ENCODE measurements around the gene QRICH2. TPM values are rescaled to one million over a fixed set of nuclear protein-coding genes. Genes with fewer than 3 reads are reported as not detected.

QRICH2 gene
- total and polyA plus RNA-seq, 10 of the 15 experiments (the other 5 are each of a cell fraction or from before 2014, with no cell fraction given): 0.04 to 0.72 (median 0.25) TPM

GRCh38 chr17:76278952-76279741, 28.9 kb downstream of the QRICH2 start:
- H3K9me3 ChIP-seq (replicated peaks; ENCODE audit: control insufficient read depth, insufficient read depth, low read length): no peaks in the 10 kb centered on the region
- WGBS (ENCODE audit: insufficient coverage, insufficient replicate concordance, low lambda C conversion rate, missing lambda C conversion rate): 49% methylated on average over 28 of the region's 28 CpGs
- peak; percentile 100 for TF ChIP-seq RAD21 (IDR thresholded peaks at IDR 0.05; ENCODE audit: insufficient read depth, low read depth, low read length)
- TF ChIP-seq BCLAF1 (IDR thresholded peaks at IDR 0.05): no peak
- TF ChIP-seq RELA (IDR thresholded peaks at IDR 0.05; ENCODE audit: borderline replicate concordance, partially characterized antibody): peak; percentile 55
- no peak for TF ChIP-seq NFYB (IDR thresholded peaks at IDR 0.05; ENCODE audit: insufficient read depth, low read depth, low read length)
- TF ChIP-seq SMARCA5 (IDR thresholded peaks at IDR 0.05): 0 out of 2 replicates have a peak, but pooled peaks have one; percentile 29
- TF ChIP-seq IKZF1 (conservative IDR thresholded peaks at IDR 0.05): peak; percentile 69
- TF ChIP-seq RB1 (IDR thresholded peaks at IDR 0.05; ENCODE audit: borderline replicate concordance): peak; percentile 52; the same call in 1 of the 2 replicates
- TF ChIP-seq BHLHE40 (IDR thresholded peaks at IDR 0.05; ENCODE audit: borderline replicate concordance in 1 of 2, low read depth in 2 of 2, low read length in 1 of 2): peak; percentile 12 to 19; a peak in 1 of 4 replicates
- TF ChIP-seq IRF4 (IDR thresholded peaks at IDR 0.05; ENCODE audit: low read depth, low read length): no peak
- TF ChIP-seq YY1 (IDR thresholded peaks at IDR 0.05; ENCODE audit: low read depth, low read length): peak; percentile 73
- peak; percentile 89 to 97 (median 93) for TF ChIP-seq CTCF (IDR thresholded peaks at IDR 0.05 in 2 of 3, conservative IDR thresholded peaks at IDR 0.05 in 1 of 3; ENCODE audit: control insufficient read depth in 2 of 3, extremely low read depth in 1 of 3, insufficient read depth in 1 of 3, low read depth in 3 of 3, low read length in 3 of 3)
- TF ChIP-seq RCOR1 (conservative IDR thresholded peaks at IDR 0.05; ENCODE audit: low read depth, low read length): 0 out of 2 replicates have a peak, but pooled peaks have one; percentile 57
- no peak for TF ChIP-seq NRF1 (conservative IDR thresholded peaks at IDR 0.05; ENCODE audit: low read depth, low read length)
- no peak for TF ChIP-seq ATF7 (IDR thresholded peaks at IDR 0.05; ENCODE audit: low read depth)
- 0 out of 2 replicates have a peak, but pooled peaks have one; percentile 64 for TF ChIP-seq NBN (IDR thresholded peaks at IDR 0.05)
- 0 out of 2 replicates have a peak, but pooled peaks have one; percentile 61 for TF ChIP-seq EED (IDR thresholded peaks at IDR 0.05; ENCODE audit: low read depth)
- no peak for TF ChIP-seq SMAD5 (IDR thresholded peaks at IDR 0.05; ENCODE audit: low read depth)
- TF ChIP-seq SMC3 (IDR thresholded peaks at IDR 0.05; ENCODE audit: borderline replicate concordance, low read length): peak; percentile 100
- 0 out of 2 replicates have a peak, but pooled peaks have one; percentile 57 for TF ChIP-seq STAT1 (conservative IDR thresholded peaks at IDR 0.05)

More at GRCh38 chr17:76278952-76279741, 28.9 kb downstream of the QRICH2 start:
- SMC1A ChIA-PET (ENCODE audit: uncharacterized antibody, unreplicated experiment): interaction anchor here (0.5 to 4.8 kb wide), 34 partner anchors 10 to 265 kb away, joined by 3 to 53 read pairs (median 4); partner anchors contain the start of gene UBALD2
- CTCF ChIA-PET: interaction anchor here (0.6 to 7.4 kb wide), 46 partner anchors 8 to 350 kb away, joined by 3 to 316 read pairs (median 5); partner anchors contain the start of gene EXOC7
- Histone ChIP-seq H3K9ac (ENCODE audit: control insufficient read depth, insufficient read depth, low read length) (no peak overlapping the region), H3K4me3 (no peak overlapping the region), H3K4me2 (ENCODE audit: control insufficient read depth, insufficient read depth) (no peak overlapping the region), H3K27me3 (replicated peaks in 1 of 2; ENCODE audit: control insufficient read depth in 2 of 2, insufficient read depth in 2 of 2, low read length in 1 of 2) (no peaks in the 10 kb centered on the region), H2AFZ (ENCODE audit: control insufficient read depth, low read depth, low read length) (no peak overlapping the region), H3K27ac (ENCODE audit: control insufficient read depth, insufficient read depth) (no peak overlapping the region), H3K36me3 (ENCODE audit: control insufficient read depth in 2 of 2, insufficient read depth in 2 of 2, low read length in 1 of 2) (no peaks in the 10 kb centered on the region), H3K4me1 (ENCODE audit: control insufficient read depth, insufficient read depth, low read length) (no peaks in the 10 kb centered on the region; the same call in 1 of the 2 replicates), H4K20me1 (ENCODE audit: control insufficient read depth, insufficient read depth) (no peaks in the 10 kb centered on the region), H3K79me2 (ENCODE audit: control insufficient read depth, insufficient read depth, low read length) (no peaks in the 10 kb centered on the region)
- in situ Hi-C loops (cut with MboI): no loop called here
- DNase-seq (ENCODE audit: low read depth, low spot score) (no peak), ATAC-seq (peak; percentile 96), FAIRE-seq (no peak)
- intact Hi-C loops (cut with micrococcal nuclease; ENCODE audit: unreplicated experiment): loop anchor here (1.0 kb wide), 3 partner anchors 97 to 265 kb away; no protein-coding TSS in a partner anchor
- no TSS peak for BruUV-seq (replicated peaks)
- RAD21 ChIA-PET (ENCODE audit: unreplicated experiment): interaction anchor here (0.6 to 6.0 kb wide), 39 partner anchors 8 to 288 kb away, joined by 3 to 149 read pairs (median 4); partner anchors contain the start of genes EXOC7 and FOXJ1
- POLR2A ChIA-PET: interaction anchor here (0.6 to 1.6 kb wide), 7 partner anchors 10 to 213 kb away, joined by 3 to 5 read pairs (median 4); no protein-coding TSS in a partner anchor
